ENCODE data around the gene NXPH2. TPM values are rescaled to one million over a fixed set of nuclear protein-coding genes. Genes with fewer than 3 reads are reported as not detected.

NXPH2 gene
- not detected for total RNA-seq
- long read RNA-seq: 0 reads

- DNase-seq (no peak), ATAC-seq (no peak)
- intact Hi-C loops (cut with DNase I, micrococcal nuclease): loop anchor here in 1 of 2 donors (10.0 kb wide), 1 partner anchor 865 kb away; no protein-coding TSS in a partner anchor
Measured at GRCh38 chr2:138779781-138780445, at the start of gene NXPH2. Gene NXPH2 (minus strand): TSS chr2:138780390. CDS start chr2:138780241, 149 bp downstream.

- intact Hi-C loops (cut with DNase I, micrococcal nuclease): loop anchor here in 1 of 2 donors (5.0 to 10.0 kb wide), 2 partner anchors 745 to 922 kb away; no protein-coding TSS in a partner anchor
- no peak for ATAC-seq
Measured at GRCh38 chr2:138829326-138829919, 49.2 kb upstream of the NXPH2 start.

GRCh38 chr2:138827426-138828054, 47.4 kb upstream of the NXPH2 start:
- no peak for DNase-seq
- ATAC-seq: peak; percentile 48
- intact Hi-C loops (cut with DNase I, micrococcal nuclease): loop anchor here in 1 of 2 donors (5.0 to 10.0 kb wide), 2 partner anchors 743 to 920 kb away; no protein-coding TSS in a partner anchor

More at GRCh38 chr2:138829326-138829919, 49.2 kb upstream of the NXPH2 start:
- peak in 1 of 2 donors; percentile 19 for DNase-seq

GRCh38 chr2:138823666-138824065, 43.5 kb upstream of the NXPH2 start:
- ATAC-seq (no peak), DNase-seq (no peak)
- intact Hi-C loops (cut with DNase I, micrococcal nuclease): loop anchor here in 1 of 2 donors (10.0 kb wide), 1 partner anchor 739 kb away; no protein-coding TSS in a partner anchor

GRCh38 chr2:138819964-138820363, 39.8 kb upstream of the NXPH2 start:
- intact Hi-C loops (cut with DNase I, micrococcal nuclease): loop anchor here in 1 of 2 donors (10.0 kb wide), 1 partner anchor 735 kb away; no protein-coding TSS in a partner anchor
- ATAC-seq (no peak), DNase-seq (no peak)

- no peak for ATAC-seq
- DNase-seq: no peak
- intact Hi-C loops (cut with DNase I, micrococcal nuclease): no loop called here
Measured at GRCh38 chr2:138818556-138818955, 38.4 kb upstream of the NXPH2 start.

GRCh38 chr2:138814123-138814898, 34.1 kb upstream of the NXPH2 start:
- no peak for DNase-seq
- ATAC-seq: no peak
- intact Hi-C loops (cut with DNase I, micrococcal nuclease): no loop called here

GRCh38 chr2:138811431-138811830, 31.2 kb upstream of the NXPH2 start:
- no peak for DNase-seq
- intact Hi-C loops (cut with DNase I, micrococcal nuclease): no loop called here
- ATAC-seq: no peak

- ATAC-seq: no peak
- DNase-seq: no peak
- intact Hi-C loops (cut with DNase I, micrococcal nuclease): no loop called here
Measured at GRCh38 chr2:138794724-138795123, 14.5 kb upstream of the NXPH2 start.

- peak; percentile 42 for ATAC-seq
- intact Hi-C loops (cut with DNase I, micrococcal nuclease): loop anchor here in 1 of 2 donors (10.0 kb wide), 1 partner anchor 872 kb away; no protein-coding TSS in a partner anchor
- DNase-seq: no peak
Measured at GRCh38 chr2:138787053-138787666, 7.0 kb upstream of the NXPH2 start.

- intact Hi-C loops (cut with DNase I, micrococcal nuclease): loop anchor here in 1 of 2 donors (10.0 kb wide), 1 partner anchor 868 kb away; no protein-coding TSS in a partner anchor
- DNase-seq (no peak), ATAC-seq (no peak)
Measured at GRCh38 chr2:138782383-138782782, 2.2 kb upstream of the NXPH2 start.

GRCh38 chr2:138780908-138781307, 718 bp upstream of the NXPH2 start:
- intact Hi-C loops (cut with DNase I, micrococcal nuclease): loop anchor here in 1 of 2 donors (10.0 kb wide), 1 partner anchor 866 kb away; no protein-coding TSS in a partner anchor
- ATAC-seq (no peak), DNase-seq (no peak)

- intact Hi-C loops (cut with DNase I, micrococcal nuclease): loop anchor here in 1 of 2 donors (10.0 kb wide), 1 partner anchor 866 kb away; no protein-coding TSS in a partner anchor
- ATAC-seq: no peak
- DNase-seq: no peak
Measured at GRCh38 chr2:138780446-138780880, 273 bp upstream of the NXPH2 start.

- ATAC-seq: no peak
- DNase-seq: no peak
- intact Hi-C loops (cut with DNase I, micrococcal nuclease): no loop called here
Measured at GRCh38 chr2:138779406-138779780, 797 bp downstream of the NXPH2 start.

- ATAC-seq (no peak), DNase-seq (no peak)
- intact Hi-C loops (cut with DNase I, micrococcal nuclease): no loop called here
Measured at GRCh38 chr2:138777996-138778395, 2.2 kb downstream of the NXPH2 start.

GRCh38 chr2:138775736-138776135, 4.5 kb downstream of the NXPH2 start:
- no peak for ATAC-seq
- intact Hi-C loops (cut with DNase I, micrococcal nuclease): no loop called here
- DNase-seq: no peak

GRCh38 chr2:138771534-138771933, 8.7 kb downstream of the NXPH2 start:
- DNase-seq: no peak
- no peak for ATAC-seq
- intact Hi-C loops (cut with DNase I, micrococcal nuclease): no loop called here

GRCh38 chr2:138767101-138767500, 13.1 kb downstream of the NXPH2 start:
- no peak for DNase-seq
- no peak for ATAC-seq
- intact Hi-C loops (cut with DNase I, micrococcal nuclease): no loop called here
